A172 (cell line): ENCODE measurements around the gene TINAGL1. TPM values are rescaled to one million over a fixed set of nuclear protein-coding genes. Genes with fewer than 3 reads are reported as not detected.

Experiments used
- DNase-seq: peaks from one replicate; pipeline ENCODE4 v3.0.0-alpha.2; 2015; ENCODE audit warnings: low spot score
- total RNA-seq: library from RNA; depleted of rRNA; stranded (reverse); fragments of >200 nt; shearing (Covaris generic); gene quantifications from 2 replicates; pipeline ENCODE4 v1.2.3, GENCODE V29; 2014; rRNA removed

TINAGL1 gene, protein sequence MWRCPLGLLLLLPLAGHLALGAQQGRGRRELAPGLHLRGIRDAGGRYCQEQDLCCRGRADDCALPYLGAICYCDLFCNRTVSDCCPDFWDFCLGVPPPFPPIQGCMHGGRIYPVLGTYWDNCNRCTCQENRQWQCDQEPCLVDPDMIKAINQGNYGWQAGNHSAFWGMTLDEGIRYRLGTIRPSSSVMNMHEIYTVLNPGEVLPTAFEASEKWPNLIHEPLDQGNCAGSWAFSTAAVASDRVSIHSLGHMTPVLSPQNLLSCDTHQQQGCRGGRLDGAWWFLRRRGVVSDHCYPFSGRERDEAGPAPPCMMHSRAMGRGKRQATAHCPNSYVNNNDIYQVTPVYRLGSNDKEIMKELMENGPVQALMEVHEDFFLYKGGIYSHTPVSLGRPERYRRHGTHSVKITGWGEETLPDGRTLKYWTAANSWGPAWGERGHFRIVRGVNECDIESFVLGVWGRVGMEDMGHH
- total RNA-seq = 178 and 257 TPM in 2 replicates

DNA sequence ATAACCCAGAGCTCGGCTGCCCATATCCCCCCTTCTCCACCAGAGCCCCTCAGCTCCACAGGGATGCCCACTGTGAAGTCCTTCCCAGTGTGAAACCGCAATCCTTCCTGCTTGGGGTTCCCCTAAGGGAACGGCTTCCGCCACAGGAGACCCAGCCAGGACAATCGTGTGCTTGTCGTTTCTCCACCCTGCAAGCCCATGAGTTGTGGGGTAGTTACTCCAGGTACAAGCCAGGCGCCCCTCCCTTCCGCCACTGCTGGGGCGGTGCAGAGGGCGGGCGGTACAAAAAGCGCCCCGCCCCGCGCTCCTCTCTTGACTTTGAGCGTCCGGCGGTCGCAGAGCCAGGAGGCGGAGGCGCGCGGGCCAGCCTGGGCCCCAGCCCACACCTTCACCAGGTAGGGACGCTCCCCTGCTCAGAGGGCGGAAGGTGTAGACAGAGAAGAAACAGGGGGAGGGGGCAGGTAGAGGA is at the start of gene TINAGL1:
Gene TINAGL1 (plus strand): TSS at position 315 of the 469 bp plus-strand sequence. CDS start 634 bp downstream, outside the sequence.
- DNase-seq = peak; percentile 74

DNA sequence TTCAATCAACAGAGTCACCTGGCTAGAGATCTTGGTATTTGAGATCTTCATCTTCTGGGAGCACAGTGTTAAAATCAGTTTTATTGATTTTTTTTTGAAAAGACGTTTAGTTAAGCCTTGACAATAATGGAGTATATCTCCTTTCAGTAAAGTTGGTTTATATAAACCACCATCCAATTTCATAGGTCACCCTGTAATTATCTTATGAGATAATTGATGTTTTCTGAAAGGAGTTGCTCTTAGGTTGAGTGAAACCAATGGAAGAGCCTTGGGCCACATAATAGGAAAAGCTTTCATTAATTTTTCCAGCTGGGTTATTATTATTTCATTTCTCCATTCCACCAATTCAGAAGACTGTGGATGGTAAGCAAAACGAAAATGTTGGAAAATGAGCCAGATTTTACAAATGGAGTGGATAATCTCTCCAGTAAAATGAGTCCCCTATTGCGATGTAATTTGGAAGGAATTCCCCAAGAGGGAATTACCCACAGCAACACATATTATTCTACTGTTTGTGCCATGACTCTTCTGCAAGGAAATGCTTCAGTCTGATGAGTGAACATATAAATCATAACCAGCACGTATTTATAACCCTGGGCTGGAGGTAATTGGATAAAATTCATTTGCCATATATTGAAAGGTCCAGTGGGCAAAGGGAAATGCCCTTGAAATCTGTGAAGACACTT is 46.2 kb upstream of the TINAGL1 start:
- no peak for DNase-seq

DNA sequence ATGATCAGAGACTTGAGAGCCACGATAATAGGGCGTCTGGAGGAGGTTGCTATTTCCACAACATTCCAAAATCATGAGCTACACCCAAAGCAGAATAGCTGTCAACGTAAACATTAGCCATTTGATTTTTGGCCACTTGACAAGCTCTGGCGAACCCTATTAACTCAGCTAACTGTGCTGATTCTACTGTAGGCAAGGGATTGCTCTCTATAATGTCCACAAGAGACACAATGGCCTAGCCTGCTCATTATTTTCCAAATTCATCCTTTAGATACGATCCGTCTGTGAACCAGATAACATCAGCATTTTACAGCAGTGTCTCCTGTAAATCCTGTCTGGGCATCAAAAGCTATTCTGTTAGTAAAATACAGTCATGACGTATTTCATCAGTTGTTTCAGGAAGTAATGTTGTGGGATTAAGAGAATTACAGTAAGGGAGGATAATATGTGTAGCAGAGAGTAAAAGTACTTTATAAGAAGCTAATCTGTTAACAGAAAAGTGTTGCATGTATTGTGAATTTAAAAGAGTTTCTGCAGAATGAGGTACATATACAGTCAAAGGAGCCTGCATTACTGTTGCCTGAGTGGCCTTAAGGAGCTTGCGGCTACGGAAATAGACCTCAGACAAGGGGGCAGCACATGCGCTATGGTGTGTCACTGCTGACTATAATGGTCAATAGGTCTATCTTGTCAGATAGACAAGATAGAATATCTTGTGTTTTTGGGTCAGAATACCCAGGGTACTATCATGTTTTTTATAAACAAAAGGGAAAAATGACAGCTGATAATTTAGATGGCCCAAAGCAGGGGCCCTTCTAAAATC is 44.9 kb upstream of the TINAGL1 start:
- peak; percentile 66 for DNase-seq

DNA sequence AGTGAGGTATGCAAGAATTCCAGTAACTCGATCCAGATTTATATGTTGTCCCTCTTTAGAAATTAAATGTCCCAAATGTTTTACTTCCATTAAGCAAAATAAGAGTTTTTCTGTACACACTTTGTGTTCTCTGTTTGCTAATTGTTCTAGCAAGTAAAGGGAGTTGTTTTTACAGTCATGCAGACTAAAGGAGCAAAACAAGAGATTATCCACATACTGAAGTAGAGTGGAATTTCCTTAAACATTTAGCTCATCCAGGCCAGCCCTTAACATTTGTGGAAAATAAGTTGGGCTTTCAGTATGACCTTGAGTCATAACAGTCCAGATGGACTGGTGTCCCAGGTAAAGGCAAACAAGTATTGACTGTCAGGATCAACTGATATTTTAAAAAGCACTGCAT is 44.1 kb upstream of the TINAGL1 start:
- no peak for DNase-seq

DNA sequence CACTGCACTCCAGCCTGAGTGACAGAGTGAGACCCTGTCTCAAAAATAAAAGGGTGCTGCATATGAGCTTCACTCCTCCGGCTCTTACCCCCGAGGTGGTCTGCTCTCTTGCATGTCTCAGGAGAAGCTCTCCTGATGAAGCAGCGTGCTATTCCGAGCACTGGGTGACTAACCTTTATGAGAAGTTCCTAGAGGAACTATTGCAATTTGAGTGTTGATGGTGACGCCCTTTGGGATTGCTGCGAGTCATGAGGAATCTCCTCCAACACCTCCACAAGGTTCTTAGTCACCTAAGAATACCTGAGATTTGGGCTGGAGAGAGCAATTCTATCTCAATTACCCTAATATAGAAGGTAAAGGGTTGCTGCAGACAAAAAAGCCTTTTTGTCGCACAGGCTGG is 40.8 kb upstream of the TINAGL1 start:
- no peak for DNase-seq

DNA sequence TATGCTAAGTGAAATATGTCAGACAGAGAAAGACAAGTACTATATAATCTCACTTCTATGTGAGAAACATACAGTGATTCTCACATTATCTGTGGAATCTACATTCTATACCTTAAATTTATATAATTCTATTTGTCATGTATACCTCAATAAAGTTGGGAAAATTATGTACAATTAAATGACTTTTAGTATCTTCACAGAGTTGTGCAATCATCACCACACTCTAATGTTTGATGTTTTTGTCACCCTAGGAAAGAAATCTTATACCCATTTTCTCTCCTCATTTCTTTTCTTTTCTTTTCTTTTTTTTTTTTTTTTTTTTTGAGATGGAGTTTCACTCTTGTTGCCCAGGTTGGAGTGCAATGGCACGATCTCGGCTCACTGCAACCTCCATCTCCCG is 37.0 kb upstream of the TINAGL1 start:
- no peak for DNase-seq

DNA sequence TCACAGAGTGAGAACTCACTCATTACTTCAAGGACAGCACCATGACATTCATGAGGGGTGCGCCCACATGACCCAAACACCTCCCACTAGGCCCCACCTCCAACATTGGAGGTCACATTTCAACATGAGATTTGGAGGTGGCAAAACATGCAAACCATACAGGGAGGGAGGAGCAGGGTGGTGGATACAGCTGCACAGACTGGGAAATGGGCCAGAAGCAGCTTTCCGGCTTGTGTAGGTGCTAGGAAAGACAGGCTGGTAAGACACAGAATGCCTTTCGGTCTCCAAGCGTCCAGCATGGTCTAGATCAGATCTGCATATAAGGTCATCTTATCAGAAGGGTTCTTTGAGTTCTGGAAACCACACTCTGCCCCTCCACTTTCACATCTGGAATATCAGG is 35.1 kb upstream of the TINAGL1 start:
- DNase-seq = no peak

DNA sequence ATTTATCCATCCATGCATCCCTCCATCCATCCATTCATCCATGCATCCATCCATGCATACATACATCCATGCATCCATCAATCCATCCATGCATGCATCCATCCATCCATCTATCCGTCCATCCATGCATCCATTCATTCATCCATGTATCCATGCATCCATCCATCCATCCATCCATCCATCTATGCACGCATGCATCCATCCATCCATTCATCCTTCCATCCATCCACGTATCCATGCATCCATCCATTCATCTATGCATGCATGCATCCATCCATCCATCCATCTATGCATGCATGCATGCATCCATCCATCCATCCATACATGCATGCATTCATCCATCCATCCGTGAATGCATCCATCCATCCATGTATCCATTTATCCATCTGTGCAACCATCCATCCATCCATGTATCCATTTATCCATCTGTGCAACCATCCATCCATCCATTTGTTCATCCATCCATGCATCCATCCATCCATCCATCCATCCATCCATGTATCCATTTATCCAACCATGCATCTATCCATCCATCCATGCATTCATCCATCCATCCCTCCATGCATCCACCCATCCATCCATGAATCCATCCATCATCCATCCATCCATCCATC is 30.3 kb upstream of the TINAGL1 start:
- DNase-seq = no peak

DNA sequence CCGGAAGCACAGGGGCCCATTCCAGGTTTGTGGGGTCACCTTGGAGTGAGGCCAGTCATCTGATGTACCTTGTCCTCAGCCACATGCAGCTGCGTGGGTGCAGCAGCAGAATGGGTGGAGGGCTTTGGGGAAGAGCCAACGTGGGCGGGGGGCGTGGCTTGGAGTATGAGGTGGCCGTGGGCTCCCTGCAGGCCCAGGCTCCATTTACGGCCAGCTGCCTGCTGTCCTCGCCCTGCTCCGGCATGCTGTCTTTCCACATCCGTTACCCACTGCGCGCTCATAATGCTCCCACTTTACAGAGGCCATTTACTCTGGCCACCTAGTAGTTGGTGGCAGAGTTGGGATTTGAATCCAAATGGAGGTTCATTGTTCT is 27.8 kb upstream of the TINAGL1 start:
- DNase-seq = no peak

DNA sequence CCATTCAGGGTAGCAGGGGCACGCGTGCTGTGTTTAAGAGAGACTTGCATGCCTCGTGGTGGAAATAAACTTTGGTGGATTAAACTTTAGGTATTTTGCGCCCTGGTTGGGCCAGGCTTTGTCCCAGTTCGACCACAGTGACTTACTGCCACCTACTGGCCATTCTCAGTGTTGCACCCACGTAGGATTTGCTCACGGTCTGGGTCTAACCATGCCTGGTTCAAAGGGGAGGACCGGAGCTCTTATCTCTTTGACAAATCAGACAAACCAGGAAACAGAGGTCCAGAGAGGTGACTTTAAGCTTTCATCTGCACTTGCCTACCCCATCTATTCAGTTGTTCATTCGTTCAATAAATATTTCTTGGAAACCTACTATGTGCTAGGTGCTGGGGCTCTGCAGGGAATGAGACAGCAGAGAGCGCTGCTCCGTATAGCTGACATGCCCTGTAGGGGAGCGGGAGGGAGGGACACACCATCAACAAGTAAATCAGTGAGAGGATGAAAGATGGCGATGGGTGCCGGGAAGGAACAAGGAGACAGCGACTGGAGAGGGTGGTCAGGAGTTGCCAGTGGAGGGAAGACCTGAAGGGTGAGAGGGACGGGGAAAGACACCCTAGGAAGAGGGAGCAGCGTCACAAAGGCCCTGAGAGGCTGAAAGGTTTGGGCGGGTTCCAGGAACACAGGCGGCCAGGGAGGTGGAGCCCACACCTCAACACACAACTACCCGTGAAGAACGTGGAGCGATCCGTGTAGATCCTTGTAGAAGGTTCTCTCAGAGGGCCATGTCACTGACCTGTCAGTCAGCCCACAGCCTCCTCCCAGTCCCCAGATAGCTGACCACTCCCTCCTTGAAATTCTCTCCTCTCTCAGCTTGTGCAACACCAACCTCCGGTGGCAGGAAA is 27.2 kb upstream of the TINAGL1 start:
- DNase-seq = peak; percentile 68

DNA sequence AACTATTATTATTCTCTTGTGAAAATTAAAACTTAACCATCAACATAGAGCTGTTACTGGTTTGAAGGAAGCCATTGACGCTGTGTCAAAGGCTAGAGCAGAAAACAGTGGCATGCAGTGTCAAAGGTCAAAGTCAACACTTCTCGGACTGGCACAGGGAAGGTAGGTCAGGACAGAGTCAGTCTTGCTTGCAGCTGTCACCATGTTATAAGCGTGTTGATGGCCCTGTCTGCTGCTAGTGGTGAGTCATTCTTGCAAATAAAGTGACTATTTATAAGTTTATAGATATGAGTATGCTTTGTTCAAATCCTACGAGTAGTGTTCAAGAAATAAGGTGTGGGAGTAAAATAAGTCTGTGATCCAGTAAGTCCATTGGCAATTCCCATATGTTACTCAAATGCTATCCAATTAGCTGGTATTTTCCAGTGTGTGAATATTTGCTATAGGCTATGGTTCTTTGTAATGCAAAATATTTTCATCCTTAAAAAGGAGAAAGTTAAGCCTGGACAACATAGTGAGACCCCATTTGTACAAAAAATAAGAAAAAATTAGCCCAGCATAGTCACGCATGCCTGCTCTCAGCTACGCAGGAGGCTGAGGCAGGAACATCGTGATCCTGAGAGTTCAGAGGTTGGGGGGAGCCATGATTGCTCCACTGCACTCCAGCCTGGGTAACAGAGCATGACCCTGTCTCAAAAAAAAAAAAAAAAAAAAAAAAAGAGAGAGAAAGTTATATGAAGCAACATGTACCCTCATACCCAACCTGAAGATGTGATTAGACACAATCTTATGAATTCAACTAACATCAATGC is 26.3 kb upstream of the TINAGL1 start:
- DNase-seq = no peak

DNA sequence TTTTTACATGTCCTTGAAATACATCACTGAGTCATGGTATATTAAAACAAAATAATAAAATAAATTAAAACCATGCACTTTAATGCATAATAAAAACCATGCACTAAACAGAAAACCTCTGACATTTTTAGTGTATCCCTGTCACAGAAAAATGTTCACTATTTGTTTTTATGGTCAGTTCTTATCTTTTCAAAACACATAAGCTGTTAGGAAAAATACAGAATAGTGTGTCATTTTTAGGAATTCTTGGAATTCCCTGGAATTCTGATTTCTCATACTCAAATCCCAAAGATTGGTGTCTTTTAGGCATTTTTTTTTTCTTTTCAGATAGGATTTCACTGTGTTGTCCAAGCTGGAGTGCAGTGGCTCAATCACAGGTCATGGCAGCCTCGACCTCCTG is 25.1 kb upstream of the TINAGL1 start:
- DNase-seq = peak; percentile 56

DNA sequence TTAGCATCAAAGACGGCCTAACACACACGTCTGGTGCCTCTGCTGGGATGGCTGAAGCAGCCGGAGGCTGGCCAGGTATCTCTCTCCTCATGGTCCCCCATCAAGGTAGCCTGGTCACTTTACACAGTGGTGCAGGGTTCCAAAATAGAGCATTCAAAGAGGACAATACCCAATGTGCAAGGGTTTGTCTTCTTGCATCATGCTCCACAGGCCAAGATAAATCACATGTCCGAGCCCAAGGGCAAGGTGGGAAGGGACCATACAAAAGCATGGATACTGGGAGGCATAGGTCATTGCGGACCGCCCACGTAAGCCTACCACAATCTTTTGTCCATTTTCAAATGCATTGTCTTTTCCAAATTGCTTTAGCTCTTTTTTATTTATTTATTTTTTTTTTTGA is 23.8 kb upstream of the TINAGL1 start:
- DNase-seq = no peak

DNA sequence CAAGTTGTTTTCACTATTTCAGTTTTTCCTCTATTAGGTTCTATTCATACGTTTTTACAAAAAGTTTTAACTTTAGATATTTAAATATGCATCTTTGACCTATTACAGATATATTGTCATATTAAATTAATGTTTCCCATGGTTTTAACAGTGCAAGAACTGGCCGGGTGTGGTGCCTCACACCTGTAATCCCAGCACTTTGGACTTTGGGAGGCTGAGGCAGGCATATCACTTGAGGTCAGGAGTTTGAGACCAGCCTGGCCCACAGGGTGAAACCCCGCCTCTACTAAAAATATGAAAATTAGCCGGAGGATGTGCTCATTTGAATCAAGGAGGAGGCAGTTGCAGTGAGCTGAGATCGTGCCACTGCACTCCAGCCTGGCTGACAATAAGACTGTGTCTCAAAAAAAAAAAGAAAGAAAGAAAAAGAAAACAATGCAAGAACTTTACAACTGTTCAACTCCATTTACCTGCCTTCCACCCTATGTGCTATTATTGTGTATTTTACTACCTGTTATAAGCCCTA is 19.8 kb upstream of the TINAGL1 start:
- DNase-seq = no peak

DNA sequence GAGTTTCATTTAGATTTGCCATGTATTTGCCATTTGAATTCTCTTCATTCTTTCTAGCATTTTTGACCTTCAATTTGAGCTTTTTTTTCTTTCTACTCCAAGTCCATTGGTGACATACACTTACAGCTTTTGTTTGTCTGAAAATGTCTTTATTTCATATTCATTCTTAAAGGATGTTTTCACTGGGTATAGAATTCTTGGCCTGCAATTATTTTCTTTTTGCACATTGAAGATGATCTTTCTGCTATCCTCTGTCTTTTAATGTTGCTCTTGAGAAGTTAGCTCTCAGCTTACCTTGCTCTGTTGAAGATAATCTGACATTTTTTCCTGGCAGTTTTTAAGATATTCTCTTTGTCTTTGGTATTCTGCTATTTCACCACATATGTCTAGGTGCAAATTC is 16.6 kb upstream of the TINAGL1 start:
- no peak for DNase-seq

DNA sequence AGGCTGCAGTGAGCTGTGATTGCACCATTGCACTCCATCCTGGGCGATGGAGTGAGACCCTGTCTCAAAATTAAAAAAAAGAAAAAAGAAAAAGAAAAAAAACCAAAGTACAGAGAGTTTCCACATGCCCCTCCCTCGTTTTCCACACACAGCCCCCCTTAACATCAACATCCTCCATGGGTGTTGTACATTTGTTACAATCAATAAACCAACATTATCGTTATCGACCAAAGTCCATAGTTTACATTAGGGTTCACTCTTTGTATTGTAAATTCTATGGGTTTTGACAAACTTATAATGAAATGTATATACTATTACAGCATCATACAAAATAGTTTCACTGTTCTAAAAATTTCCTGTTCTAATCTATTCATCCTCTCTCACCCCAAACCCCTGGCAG is 15.9 kb upstream of the TINAGL1 start:
- DNase-seq = no peak

DNA sequence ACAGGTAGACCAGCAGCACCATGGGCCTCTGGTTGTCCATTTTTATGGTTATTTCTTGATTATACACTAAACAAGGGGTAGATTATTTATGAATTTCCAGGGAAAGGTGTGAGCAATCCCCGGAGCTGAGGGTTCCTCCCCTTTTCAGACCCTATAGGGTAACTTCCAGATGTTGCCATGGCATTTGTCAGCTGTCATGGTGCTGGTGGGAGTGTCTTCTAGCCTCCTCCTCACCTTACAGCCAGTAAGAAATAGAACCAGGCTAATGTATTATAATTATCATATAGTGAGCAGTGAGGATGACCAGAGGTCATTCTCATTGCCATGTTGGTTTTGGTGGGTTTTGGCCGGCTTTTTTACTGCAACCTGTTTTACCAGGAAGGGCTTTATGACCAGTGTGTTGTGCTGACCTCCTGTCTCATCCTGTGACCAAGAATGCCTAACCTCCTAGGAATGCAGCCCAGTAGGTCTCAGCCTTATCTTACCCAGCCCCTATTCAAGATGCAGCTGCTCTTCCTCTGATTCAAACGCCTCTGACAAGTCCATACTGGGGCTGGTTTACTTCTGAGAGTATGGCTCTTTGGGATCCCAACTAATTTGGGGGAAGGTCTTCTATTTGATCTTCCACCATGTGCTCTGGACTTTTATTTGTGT is 13.5 kb upstream of the TINAGL1 start:
- DNase-seq = peak; percentile 87

DNA sequence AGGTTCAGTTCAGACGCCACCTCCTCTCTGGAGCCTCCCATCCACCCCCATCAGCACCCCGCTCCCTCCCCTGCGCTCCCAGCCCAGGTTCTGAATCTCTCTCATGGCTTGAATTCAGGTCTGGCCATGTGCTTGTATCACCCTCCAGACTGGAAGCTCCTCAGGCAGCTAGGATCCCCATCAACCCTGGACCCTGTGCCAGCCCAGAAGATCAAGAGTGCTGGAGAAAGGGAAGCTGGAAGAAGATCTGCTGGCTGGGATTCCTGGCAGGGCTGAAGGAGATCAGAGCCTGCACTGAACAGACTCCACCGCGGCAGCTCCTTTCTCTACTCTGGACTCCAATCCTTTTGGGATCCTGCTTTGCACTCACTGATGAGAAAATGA is 11.7 kb upstream of the TINAGL1 start:
- DNase-seq = no peak

DNA sequence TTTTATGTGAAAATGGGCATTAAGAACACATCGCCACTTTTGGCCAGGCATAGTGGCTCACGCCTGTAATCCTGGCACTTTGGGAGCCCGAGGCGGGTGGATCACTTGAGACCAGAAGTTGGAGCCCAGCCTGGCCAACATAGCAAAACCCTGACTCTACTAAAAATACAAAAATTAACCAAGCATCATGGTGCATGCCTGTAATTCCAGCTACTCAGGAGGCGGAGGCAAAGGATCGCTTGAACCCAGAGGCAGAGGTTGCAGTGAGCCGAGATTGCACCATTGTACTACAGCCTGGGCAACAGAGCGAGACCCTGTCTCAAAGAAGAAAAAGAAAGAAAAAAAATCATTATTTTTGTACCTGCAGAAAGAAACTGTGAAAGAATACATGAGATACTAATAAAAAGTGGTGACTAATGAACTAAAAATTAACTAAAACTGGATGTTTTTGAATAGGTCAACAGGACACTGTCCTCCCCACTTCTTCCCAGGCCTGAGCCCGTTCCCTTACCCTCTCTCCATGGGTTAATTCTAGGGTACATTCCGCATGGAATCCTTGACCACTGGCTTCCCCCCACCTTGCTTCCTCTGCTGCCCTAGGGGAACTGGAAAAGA is 8.3 kb upstream of the TINAGL1 start:
- DNase-seq = no peak
